ENCODE measurements around the gene THPO.

GRCh38 chr3:184335661-184336546 is 42.1 kb downstream of the THPO start:
- TF ChIP-seq CTCF (optimal IDR thresholded peaks at IDR 0.05 in 1 of 3, IDR thresholded peaks at IDR 0.05 in 1 of 3, conservative IDR thresholded peaks at IDR 0.05 in 1 of 3; ENCODE audit: extremely low read depth in 1 of 3, insufficient read depth in 2 of 3, low read length in 3 of 3) (no peak), EZH2 (IDR thresholded peaks at IDR 0.05; ENCODE audit: low read length) (no peak)
